EH (cell line): ENCODE data around the gene IQCK.
"Not testable (repeated sequence)": the region's sequence is repeated elsewhere in the genome, so short reads cannot be mapped to it uniquely, and the experiment has no call there.

ENCODE experiments used
- DNase-seq: peaks from one replicate; pipeline ENCODE4 v3.0.0-alpha.2; 2015; ENCODE audit warnings: low read depth

The IQCK gene

DNA sequence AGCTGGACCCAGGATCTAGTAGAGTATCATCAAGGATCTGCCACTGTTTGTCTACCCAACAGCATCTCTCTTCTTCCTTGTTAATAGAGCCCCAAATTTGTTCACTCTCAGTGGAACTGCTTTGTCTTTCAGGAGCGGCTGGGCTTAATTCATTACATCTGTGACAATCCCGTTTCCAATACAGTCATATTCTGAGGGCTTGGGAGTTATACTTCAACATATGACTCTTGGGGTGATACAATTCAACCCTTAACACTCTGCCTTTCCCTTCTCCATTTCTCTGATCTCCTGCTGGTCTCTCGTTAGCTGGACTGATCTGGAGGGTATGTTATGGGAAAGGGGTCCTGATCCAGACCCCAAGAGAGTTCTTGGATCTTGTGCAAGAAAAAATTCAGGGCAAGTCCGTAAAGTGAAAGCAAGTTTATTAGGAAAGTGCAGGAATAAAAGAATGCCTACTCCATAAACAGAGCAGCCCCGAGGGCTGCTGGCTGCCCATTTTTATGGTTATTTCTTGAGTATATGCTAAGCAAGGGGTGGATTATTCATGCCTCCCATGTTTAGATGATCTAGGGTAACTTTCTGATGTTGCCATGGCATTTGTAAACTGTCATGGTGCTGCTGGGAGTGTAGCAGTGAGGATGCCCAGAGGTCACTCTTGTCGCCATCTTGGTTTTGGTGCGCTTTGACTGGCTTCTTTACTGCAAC, 42.4 kb downstream of the IQCK start:
- no peak for DNase-seq

- no peak for DNase-seq
These were observed 47.9 kb downstream of the IQCK start for GRCh38 chr16:19765860-19766553.

DNA sequence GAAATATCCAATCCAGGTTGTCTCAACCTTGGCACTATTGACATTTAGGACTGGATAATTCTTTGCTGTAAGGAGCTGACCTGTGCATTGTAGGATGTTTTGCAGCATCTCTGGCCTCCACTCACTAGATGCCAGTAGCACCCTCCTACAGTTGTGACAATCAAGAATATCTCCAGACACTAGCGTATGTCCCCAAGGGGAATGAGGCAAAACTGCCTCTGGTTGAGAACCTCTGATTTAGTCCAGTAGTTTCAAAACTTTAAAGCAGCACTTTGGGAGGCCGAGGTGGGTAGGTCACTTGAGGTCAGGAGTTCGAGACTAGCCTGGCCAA, 48.4 kb downstream of the IQCK start:
- no peak for DNase-seq

GRCh38 chr16:19766988-19767387, 48.9 kb downstream of the IQCK start:
- no peak for DNase-seq

DNA sequence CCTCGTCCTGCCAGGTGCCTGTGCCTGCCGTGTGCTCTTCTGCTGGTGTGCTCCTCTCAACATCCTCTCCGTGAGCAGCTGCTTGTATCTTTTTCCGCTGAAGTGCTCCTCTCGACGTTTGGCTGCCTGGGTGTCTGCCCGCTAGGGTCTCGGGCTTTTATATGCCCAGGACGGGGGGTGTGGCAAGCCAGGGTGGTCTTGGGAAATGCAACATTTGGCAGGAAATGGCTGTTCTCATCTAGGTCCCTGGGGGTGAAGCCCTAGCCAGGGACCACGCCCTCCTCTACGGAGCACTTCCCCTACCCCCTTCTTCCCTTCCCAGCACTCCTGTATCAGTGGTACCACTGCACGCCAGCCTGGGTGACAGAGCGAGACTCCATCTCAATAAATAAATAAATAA, 49.4 kb downstream of the IQCK start:
- no peak for DNase-seq

DNA sequence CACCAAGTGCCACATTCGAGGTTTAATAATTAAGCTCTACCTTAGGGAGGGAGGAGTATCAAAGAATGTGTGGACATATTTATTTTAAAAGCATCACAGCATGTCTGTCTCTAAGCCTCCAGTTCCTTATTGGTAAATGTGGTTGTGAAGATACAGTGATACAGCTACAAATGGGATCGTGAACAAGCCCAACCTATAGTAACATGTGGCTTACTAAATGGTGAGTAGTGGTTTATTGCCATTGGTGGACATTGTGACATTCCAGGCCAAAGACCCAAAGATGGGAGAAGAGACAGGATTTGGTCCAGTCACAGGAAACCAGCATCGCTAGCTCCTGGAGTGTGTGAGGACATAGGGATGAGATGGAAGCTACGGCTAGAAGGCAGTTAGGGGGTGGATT, 51.2 kb downstream of the IQCK start:
- DNase-seq, result no peak

DNA sequence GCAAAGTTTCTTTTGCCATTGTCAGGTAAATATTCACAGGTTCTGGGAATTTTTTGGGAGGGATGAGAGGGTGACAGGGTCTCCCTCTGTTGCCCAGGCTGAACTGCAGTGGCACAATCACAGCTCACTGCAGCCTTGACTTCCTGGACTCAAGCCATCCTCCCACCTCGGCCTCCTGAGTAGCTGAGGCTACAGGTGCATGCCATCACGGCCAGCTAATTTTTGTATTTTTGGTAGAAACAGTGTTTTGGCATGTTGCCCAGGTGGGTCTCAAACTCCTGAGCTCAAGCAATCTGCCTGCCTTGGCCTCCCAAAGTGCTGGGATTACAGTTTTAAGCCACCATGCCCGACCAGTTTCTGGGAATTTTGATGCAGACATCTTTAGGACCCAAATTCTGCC, 53.0 kb downstream of the IQCK start:
- no peak for DNase-seq

- DNase-seq, result no peak
These were observed 53.7 kb downstream of the IQCK start for GRCh38 chr16:19771796-19772195.

DNA sequence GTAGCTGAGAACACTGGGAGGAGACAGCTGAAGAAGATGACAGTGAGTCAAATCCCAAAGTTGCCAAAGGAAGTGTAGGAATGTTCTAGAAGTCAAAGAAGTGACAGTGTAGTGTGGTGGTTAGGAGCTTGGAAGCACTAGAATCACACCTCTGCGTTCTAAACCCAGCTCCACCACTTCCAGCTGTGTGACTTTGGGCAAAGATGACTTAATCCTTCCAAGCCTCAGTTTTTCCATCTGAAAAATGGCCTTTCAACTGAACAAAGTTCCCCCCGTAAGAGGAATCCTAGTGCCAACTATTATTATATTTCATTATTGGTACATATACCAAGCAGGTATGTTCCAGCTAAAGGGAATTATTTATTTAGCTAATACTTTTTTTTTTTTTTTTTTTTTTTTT, 56.0 kb downstream of the IQCK start:
- DNase-seq, result no peak

DNA sequence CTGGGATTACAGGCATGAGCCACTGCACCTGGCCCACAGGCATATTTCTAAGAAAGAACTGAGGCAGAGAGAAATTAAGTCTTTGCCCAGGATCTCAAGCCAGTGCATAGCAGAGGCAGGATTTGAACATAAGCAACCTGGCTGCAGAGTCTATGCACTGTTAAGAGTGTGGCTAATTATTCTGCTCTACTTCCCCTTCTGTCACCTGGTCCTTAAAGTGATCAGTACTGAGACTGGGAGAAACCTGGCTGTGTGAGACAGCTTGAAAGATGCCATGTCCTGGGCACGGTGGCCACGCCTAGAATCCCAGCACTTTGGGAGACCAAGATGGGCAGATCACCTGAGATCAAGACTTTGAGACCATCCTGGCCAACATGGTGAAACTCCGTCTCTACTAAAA, 58.1 kb downstream of the IQCK start:
- DNase-seq, result no peak

DNA sequence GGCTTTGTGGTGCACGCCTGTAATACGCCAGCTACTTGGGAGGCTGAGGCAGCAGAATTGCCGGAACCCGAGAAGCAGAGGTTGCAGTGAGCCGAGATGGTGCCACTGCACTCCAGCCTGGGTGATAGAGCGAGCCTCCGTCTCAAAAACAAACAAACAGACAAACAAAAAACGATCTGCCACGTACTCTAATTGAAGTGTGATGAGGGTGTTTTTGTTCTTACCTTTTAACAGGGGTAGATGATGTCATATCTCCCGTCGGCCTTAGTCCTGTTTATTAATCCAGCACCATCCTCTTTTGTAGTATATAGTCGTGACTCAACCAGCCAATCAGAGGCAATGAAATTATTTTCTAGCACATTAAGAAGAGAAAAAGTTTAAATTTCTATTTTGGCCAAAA, 58.5 kb downstream of the IQCK start:
- DNase-seq, result no peak

GRCh38 chr16:19780321-19780720, 62.2 kb downstream of the IQCK start:
- no peak for DNase-seq

DNA sequence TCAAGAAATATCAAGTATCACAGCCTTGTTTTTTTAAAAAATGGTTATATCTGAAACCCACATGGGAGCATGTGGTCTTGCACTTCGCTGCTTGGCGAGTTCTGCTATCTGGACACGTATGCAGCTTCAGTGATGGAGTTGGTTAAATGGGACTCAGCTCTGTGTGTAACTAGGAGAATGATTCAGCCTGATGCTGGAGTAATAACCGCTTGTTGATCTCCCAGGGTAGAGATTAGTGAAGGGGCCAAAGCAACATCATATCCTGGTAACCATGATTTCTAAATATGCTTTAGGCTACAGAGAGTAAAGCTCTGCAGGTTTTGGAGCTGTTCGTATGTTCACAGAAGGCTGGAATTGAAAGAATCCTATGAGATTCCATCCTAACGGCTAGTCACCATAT, 63.2 kb downstream of the IQCK start:
- DNase-seq, result no peak

DNA sequence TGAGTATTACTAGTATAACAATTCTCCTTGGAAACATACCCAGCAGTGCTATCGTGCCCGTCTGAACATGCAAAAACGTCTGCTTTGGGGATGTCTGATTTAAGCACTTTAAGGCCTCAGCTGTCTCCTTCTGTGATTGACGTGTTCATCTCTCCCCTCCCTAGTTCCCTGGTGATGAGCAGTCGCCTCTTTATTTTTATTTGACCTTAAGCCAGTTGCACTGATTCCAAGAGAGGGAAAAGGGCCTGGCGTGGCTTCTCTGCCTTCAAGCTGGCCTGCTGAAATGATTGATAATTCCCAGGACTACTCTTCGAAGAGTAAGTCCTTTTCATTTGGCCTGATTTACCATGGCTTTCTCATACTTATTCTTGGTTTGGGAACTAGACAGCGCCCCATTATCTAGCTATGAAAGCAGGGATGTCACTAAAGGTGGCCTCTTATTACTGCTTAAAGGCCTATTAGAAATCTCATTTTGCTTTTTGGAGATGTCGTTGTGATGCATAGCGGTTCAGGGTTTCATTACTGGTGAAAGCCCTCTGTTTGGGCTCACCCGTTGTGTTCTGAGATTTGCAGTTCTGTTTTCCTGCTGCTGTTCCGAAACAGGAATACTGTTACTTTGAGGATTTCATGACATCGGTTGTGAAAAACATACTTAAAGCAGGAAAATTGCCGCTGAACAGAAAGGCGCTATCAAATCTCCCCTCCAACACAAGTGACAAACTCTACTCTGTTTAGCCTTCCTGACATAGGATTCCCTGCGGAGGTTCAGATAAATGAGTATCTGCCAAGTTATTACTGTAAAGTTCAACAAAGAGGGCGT, 65.5 kb downstream of the IQCK start:
- DNase-seq, result no peak

DNA sequence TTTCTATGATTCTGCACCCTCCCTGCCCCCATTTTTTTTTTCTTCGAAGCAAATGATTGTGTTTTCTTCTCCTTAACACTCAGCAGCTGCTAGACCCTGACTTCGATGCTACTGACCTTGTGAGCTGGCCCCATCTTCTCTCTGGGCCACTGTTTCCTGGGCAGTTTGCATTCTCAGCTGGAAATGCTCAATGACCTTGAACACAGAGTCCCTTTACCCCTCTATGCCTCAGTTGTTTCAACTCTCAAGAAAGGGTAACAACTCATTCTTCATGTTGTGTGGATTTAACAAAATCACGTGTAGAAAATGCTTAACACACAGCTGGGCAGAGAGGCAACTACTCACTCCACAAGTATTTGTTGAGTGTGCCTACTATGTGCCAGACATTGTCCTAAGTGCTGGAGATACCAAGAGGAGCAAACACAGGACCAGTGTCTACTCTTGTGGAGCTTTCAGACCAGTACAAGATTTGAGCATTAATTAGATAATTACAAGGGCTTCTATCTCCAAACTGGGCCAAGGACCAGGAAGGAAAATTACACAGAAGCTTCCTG, 66.2 kb downstream of the IQCK start:
- no peak for DNase-seq

DNA sequence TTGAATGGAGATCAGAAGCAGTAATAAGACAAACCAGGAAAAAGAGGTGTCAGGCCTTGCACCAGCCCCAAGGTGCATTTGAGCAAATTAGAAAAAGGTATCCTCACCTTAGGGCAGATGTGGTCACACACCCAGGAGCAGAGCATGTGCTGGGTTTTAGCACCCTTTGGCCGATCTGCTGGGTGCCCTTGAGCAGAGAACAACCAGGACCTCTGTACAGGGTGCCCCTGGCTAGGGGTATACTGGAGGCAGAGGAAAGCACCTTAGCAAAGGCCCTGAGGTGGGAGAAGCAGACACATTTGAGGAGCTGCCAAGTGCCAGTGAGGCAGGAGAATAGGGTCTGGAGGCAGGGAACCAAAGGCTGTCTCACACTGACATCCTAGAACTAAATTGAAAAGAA, 67.0 kb downstream of the IQCK start:
- DNase-seq, result no peak

DNA sequence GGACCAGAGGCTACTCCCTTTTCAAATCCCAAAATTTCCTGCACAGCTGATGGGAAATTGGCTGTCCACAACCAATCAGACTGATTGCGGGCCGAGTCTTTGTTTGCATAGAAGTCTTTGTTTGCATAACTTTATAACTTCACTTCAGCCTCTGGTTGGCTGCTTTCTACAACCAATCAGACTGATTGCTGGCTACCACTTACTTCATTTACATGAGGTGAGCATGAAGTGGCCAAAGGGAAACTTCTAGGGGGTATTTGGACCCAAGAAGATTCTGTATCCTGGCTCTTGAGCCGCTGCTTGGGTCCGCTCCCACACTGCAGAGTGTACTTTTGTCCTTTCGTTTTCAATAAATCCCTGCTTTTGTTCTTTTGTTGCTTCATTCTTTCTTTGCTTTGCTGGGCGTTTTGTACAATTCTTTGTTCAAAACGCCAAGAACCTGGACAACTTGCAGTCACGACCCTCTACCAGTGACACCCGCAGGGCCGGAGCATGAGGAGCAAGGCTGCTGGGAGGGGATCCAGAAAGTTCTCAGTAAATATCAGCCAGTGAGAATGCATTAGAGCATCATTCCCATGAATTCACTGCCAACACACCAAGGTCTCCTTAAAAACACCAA, 67.5 kb downstream of the IQCK start:
- no peak for DNase-seq

DNA sequence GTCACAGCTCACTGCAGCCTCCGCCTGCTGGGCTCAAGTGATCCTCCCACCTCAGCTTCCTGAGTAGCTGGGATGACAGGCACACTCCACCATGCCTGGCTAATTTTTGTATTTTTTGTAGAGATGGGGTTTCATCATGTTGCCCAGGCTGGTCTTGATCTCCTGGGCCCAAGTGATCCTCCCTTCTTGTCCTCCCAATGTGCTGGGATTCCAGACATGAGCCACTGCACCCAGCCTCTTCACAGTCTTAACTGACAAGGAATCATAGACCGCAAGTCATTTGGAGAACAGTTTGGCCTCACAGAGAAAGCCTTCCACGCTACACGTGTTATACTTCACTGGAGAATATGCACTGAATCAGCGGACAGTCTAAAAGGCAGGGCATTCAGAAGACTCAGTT, 83.3 kb downstream of the IQCK start:
- not testable (repeated sequence) for DNase-seq

DNA sequence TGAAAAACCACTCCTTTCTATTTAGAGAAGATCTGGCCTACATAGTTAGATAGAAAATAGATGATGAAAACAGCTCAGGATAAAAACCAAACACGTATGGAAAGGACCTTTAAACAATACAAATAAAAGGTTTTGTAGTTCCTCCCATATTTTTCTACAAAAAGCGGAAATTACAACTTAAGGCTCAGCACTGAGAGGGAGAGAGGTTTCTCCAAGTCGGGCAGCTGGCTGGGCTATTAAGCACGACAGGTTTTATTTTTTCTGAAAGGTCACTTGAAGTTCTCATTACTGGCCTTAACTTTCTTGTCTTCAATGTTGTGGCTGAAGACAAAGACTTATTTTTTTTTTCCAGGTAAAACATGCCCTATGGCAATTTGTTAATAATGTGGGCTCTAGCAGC, 83.8 kb downstream of the IQCK start:
- DNase-seq, result not testable (repeated sequence)

GRCh38 chr16:19802612-19803011, 84.5 kb downstream of the IQCK start:
- DNase-seq, result no peak

DNA sequence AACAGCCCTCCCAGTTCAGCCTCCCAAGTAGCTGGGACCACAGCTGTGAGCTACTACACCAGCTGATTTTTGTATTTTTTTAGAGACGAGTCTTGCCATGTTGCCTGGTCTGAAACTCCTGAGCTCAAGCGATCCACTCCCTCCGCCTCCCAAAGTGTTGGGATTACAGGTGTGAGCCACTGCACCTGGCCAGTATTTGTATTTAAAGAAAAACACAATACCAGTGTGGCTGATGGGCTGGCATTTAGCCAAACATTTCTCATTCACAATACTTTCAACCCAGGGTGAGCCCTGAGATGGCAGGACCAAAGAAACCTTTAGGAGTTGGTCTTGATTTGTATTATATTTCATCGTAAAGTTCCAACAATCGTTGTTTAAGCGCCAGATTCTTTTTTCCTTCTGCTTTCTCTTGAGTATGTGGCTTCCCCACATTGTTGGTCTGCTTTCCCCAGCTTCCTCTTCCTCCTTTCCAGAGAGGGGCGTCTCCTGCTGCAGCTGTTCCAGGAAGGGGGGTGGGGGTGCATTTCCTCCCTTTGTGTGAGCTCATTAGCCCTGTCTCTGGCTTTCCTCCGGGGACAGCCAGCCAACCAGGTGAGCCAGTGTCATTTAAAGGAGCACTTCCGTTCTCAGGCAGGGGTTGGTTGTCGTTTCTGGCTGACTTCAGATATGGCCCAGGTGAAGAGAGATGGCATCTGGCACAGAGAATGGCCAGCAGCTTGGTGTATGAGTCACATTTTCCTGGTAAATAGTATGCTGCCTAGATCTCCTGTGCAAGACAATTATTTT, 86.7 kb downstream of the IQCK start:
- DNase-seq, result no peak
